ENCODE data around the gene ASIC2.

The ASIC2 gene

DNA sequence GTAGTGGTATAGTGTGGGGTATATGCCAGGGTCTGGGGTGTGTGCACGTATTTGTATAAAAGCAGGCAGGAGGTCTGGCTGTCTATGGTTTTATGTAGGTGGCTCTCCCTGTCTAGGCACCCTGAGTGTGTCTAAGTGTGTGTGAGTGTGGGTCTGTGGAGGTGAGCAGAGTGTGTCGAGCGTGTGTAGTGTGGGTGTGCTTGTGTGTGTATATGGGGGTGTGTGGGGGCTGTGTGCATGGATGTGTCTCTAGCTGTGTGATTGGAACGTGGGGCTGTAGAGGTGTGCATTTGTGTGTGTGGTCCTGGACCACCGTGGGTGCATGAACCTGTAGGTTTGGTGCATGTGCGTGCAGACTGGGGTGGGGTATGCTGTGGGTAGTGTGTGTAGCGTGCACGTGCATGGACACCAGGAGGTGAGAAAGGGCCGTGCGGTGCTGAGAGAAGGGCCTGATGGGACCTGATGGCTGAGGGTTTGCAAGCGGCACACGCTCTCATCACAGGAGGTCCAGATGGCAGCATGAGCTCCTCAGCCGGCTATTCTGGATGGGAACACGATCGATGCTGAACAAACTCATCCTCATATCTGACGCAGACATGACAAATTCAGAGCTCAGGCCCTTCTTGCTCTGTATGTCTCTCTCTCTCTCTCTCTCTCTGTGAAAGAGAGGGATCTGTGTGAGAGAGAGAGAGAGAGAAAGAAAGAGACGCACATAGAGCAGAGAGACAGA lies 273.8 kb downstream of the ASIC2 start:
- H3K27ac ChIP-seq = no peak overlapping the region
- TF ChIP-seq ZFX (IDR thresholded peaks at IDR 0.05; ENCODE audit: borderline replicate concordance) = no peak
- TF ChIP-seq, protein P1, sequence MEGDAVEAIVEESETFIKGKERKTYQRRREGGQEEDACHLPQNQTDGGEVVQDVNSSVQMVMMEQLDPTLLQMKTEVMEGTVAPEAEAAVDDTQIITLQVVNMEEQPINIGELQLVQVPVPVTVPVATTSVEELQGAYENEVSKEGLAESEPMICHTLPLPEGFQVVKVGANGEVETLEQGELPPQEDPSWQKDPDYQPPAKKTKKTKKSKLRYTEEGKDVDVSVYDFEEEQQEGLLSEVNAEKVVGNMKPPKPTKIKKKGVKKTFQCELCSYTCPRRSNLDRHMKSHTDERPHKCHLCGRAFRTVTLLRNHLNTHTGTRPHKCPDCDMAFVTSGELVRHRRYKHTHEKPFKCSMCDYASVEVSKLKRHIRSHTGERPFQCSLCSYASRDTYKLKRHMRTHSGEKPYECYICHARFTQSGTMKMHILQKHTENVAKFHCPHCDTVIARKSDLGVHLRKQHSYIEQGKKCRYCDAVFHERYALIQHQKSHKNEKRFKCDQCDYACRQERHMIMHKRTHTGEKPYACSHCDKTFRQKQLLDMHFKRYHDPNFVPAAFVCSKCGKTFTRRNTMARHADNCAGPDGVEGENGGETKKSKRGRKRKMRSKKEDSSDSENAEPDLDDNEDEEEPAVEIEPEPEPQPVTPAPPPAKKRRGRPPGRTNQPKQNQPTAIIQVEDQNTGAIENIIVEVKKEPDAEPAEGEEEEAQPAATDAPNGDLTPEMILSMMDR (IDR thresholded peaks at IDR 0.05) = no peak

DNA sequence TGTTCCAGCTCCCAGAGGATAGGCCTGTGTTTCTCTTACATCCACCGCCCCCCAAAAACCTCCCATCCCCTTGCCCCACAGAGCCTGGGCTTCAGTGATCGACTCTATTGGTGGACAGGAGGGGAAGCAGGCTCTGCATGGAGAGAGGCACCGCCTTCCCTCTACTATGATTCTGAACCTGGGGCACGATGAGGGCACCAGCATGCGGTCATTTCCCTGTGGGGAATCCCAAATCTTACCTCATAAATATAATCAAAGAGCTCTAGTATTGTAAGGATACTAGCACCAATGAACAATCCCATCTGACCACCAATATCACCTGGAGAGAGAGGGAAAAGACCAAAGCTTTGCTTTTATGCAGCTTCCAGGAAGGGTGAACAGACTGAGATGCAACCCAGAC lies 275.7 kb downstream of the ASIC2 start:
- TF ChIP-seq, protein P1 (IDR thresholded peaks at IDR 0.05) = no peak
- no peak for TF ChIP-seq ZFX (IDR thresholded peaks at IDR 0.05; ENCODE audit: borderline replicate concordance)
- no peak overlapping the region for H3K27ac ChIP-seq

DNA sequence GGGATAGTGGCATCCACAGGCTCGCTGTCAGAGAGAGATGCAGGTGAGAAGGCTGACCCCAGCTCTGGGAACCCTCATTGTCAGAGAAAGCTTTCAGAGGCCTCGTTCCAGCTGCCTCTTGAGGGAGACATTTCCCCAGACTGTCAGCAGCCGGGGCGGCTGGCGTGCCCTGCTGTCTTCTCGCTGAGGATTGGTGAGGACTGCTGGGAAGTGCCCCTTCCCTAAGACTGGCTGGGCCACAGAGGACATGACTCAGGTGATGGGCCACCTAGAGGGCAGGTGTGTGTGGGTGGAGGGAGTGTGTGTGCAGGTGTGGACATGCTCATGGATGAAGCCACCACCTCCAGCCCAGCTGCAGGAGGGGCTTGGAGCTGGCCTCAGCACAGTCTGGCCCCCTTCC lies 276.2 kb downstream of the ASIC2 start:
- TF ChIP-seq ZFX (IDR thresholded peaks at IDR 0.05; ENCODE audit: borderline replicate concordance) = no peak
- TF ChIP-seq, protein P1 (IDR thresholded peaks at IDR 0.05) = no peak
- H3K27ac ChIP-seq = no peak overlapping the region

DNA sequence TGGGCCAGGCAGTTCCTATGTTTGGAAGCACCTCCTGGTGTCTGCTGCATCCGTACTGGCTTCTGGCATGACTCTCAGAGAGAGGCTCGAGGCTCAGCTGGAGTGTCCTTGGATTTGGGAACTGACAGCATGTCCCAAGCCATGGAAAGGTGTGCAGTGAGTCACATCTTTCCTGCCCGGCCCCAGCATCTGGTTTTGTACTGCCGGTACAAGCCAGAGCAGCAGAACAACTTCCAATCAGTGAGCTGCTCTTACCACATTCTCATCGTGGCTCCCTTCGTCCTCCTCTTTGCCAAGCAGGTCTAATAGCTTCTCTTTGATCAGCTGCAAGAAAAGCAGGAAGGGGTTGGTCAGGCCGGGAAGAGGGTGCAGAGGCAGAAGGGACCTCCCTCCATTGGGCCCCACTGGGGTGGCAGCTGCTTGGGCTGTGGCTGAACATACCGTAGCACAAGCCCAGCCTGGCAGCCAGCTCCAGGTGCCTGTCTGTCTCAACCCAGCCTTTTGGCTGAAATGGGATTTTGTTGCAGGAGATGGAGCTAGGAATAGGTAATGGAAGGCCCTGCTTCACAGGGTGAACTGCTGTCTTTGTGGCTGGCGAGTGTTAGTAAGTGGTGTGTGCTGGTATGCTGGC lies 277.3 kb downstream of the ASIC2 start:
- TF ChIP-seq, protein P1 (IDR thresholded peaks at IDR 0.05) = no peak
- no peak overlapping the region for H3K27ac ChIP-seq

DNA sequence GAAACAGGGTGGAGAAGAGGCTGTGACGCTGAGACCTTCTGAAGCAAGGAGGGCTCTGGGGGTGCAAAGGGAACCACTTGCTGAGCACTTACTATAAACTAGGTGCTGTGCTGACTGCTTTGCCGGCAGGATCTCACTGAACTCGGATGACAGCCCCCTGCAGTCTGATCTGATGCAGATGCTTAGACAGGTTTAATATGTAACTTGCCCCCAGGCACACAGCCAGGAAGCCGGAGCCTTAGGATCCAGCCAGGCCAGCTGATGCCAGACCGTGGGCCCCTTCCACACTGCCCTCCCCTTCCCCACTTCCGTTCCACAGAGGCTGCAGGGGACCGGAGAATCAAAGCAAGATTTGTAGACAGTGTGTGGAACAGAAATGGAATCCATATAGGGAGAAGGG lies 278.3 kb downstream of the ASIC2 start:
- no peak for TF ChIP-seq ZFX (IDR thresholded peaks at IDR 0.05; ENCODE audit: borderline replicate concordance)
- TF ChIP-seq, protein P1 (IDR thresholded peaks at IDR 0.05) = no peak
- H3K27ac ChIP-seq = no peak overlapping the region

DNA sequence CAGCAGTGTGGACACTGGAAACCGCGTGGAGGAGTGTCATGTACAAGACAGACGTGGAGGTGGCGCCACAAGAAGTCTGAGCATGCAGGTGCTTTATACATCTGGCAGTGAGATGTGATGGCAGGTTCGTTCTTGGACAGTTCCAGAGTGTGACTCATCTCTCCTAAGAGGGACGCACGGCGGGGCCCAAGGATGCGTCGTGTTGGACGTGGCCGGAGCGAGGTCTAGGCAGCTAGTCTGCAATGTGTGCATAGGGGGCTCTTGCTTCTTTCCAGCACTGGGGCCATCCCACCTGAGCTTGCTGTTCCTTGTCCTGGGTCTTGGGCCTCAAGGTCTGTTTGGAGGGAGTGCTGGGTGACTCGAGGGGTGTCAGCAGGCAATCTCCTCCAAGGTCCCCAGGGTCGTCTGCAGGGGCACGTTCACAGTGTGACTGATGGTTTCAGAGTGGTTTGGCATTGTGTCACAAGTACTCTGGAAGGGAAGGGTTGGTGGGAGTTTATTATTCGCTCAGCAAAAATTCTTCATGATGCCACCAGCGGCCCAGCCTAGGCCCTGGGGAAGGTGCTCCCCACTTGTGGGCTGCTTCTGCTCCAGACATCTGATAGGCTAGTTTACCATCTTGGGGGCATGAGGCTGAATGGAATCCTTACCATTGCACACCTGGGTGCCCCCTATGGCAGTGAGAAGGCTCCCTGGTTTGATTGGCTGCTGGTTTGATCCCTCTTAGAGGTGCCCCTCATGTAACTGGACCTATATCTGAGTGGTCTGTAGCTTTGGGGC lies 279.3 kb downstream of the ASIC2 start:
- H3K27ac ChIP-seq = no peak overlapping the region
- TF ChIP-seq ZFX (IDR thresholded peaks at IDR 0.05; ENCODE audit: borderline replicate concordance) = no peak
- TF ChIP-seq, protein P1 (IDR thresholded peaks at IDR 0.05) = no peak
